Activated CD4-positive, alpha-beta T cell treated with anti-CD3 and anti-CD28 coated beads, Interleukin-2, amount 50 U/mL, for 16 hours (primary cell): ENCODE measurements around the gene ARF1.

Source experiments
- DNase-seq: peaks from one replicate; pipeline ENCODE4 v3.0.0-alpha.2; 2020

Gene ARF1

GRCh38 chr1:228088586-228089498, 6.3 kb downstream of the ARF1 start:
- DNase-seq = no peak

- no peak for DNase-seq
Measured at GRCh38 chr1:228089519-228090380, 7.2 kb downstream of the ARF1 start.

GRCh38 chr1:228090613-228091081, 8.1 kb downstream of the ARF1 start:
- no peak for DNase-seq

GRCh38 chr1:228091084-228091483, 8.6 kb downstream of the ARF1 start:
- no peak for DNase-seq

- no peak for DNase-seq
Measured at GRCh38 chr1:228092342-228093049, 10.0 kb downstream of the ARF1 start.

- no peak for DNase-seq
Measured at GRCh38 chr1:228093050-228093906, 10.8 kb downstream of the ARF1 start.

- no peak for DNase-seq
Measured at GRCh38 chr1:228094432-228095016, 12.0 kb downstream of the ARF1 start.

GRCh38 chr1:228095161-228095560, 12.7 kb downstream of the ARF1 start:
- DNase-seq = no peak

GRCh38 chr1:228095938-228096337, 13.4 kb downstream of the ARF1 start:
- no peak for DNase-seq

GRCh38 chr1:228096416-228097332, 14.2 kb downstream of the ARF1 start:
- DNase-seq = no peak

GRCh38 chr1:228097333-228098081, 15.0 kb downstream of the ARF1 start:
- DNase-seq = no peak

GRCh38 chr1:228098323-228098931, 15.9 kb downstream of the ARF1 start:
- DNase-seq = no peak

GRCh38 chr1:228099331-228099732, 16.8 kb downstream of the ARF1 start:
- no peak for DNase-seq

GRCh38 chr1:228100822-228101613, 18.5 kb downstream of the ARF1 start:
- no peak for DNase-seq

- peak; percentile 20 for DNase-seq
Measured at GRCh38 chr1:228101614-228101993, 19.1 kb downstream of the ARF1 start.

- peak; percentile 57 for DNase-seq
Measured at GRCh38 chr1:228101994-228102790, 19.7 kb downstream of the ARF1 start.

GRCh38 chr1:228102791-228103620, 20.5 kb downstream of the ARF1 start, which contains the start of gene C1orf35:
C1orf35 (minus strand) TSS chr1:228103325; CDS start chr1:228103227, 98 bp downstream.
- peak; percentile 96 for DNase-seq
